NCI-H748 (cell line): ENCODE results near the gene SPANXC.

Experiments
- DNase-seq: peaks from one replicate; lab custom pipeline; 2025; ENCODE audit not compliant: unreplicated experiment; lab: John Stamatoyannopoulos, UW

SPANXC gene, protein sequence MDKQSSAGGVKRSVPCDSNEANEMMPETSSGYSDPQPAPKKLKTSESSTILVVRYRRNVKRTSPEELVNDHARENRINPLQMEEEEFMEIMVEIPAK

DNA sequence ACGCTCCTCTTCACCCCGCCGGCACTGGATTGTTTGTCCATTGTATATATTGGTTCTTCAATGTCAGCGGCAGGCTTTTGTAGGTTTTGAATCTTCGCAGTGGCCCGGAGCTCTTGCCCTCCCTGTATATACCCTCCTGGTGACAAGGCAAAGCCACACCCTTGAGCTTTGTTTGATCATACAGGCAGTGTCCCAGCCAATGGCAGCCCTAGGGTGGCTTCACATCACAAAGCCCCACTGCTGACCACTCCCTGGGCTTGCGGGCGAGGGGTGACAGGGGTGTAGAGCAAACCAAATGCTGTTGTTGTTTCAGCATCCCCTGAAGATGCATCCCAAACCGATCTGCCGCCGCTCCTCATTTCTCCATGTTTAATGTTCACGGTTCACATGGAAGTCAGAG, at the start of gene SPANXC:
TSS of gene SPANXC (minus strand) at position 101 of the 400 bp plus-strand sequence. CDS start at position 41, 60 bp downstream.
- DNase-seq, result peak; percentile 32

- no peak for DNase-seq
These were observed 37.2 kb upstream of the SPANXC start for GRCh38 chrX:141279476-141279875.

- peak; percentile 47 for DNase-seq
These were observed 36.0 kb upstream of the SPANXC start for GRCh38 chrX:141278306-141278705.

DNA sequence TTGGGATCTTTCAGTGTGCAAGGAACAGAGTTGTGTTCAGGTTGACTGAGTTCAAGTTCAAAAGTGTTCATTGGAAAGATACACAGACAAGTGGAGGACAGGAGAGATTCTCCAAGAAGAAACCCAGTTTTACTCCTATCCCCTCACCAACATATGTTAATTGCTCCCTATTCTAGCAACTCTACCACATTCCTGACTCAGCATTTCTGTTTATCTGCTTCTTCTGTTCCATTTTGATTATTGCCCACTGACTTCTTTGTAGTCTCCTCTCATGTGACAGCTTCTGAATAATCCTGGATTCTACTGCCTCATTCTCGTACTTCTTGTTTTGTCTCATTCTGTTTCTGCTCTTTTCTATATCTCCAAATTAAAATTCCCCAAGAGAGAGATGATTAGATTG, 15.8 kb upstream of the SPANXC start:
- DNase-seq, result no peak

GRCh38 chrX:141221611-141222010, 20.7 kb downstream of the SPANXC start:
- DNase-seq, result no peak

DNA sequence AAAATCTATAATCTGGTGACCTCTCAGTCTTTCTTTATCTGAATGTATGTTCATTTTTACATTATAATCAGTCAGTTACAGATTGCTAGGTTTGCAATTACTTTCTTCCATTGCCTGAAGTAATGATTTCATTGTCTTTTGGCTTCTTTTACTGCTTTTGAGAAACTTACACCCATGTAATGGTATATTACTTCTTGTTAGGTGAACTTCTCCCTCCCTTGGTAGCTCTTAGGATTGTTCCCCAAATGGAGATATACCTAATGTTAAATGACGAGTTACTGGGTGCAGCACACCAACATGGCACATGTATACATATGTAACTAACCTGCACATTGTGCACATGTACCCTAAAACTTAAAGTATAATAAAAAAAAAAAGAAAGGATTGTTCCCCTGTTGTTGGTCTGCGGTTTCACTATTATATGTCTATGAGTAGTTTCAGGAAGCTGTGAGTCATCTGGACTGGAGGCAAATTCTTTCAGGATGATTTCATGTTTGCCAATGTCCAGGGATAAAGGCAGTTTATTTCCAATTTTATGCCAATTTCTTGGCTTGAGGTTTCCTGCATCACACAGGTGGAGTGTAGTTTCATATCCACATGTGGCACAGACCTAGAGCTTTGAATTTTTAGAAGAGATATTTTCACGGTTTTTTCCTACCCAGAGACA, 21.8 kb downstream of the SPANXC start:
- no peak for DNase-seq

DNA sequence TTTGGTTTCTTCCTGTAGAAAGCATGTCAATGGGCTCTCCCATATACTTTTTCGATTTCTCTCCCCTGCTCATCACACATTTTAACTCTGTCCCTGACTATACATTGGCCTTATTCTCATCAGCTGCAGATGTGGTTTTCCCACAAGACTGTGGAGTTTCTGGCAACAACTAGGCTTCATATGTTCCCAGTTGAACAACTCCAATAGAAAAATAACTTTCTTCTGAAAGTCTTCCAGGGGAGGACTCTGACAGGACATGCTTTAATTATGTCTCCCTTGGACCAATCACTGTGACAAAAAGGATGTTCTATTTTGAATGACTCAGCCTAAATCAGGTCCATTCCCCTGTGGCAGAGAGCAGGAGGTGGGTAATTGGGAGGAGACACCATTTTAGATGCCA, 28.1 kb downstream of the SPANXC start:
- no peak for DNase-seq

DNA sequence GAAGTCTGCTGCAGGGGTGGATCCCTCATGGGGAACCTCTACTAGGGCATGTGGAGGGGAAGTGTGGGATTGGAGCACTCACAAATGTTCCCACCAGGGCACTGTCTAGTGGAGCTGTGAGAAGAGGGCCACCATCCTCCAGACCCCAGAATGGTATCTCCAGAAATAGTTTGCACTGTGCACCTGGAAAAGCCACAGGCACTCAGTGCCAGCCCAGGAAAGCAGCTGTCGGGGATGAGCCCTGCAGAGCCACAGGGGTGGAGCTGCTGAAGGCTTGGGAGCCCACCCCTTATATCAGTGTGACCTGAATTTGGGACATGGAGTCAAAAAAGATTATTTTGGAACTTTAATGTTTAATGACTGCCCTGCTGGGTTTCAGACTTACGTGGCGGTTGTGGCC, 40.4 kb downstream of the SPANXC start:
- no peak for DNase-seq
